HCT116 (cell line): ENCODE results near the gene ZNF230. TPM values are rescaled to one million over a fixed set of nuclear protein-coding genes. Genes with fewer than 3 reads are reported as not detected.

ENCODE experiments used
- ATAC-seq: fragments of 200-7000 bp; cut with Tn5 transposase; 2 replicates; pipeline ENCODE4 v1.9.1; 2020; ENCODE audit warnings: mild to moderate bottlenecking, moderate library complexity
- BruUV-seq: library from RNA; stranded (reverse); fragments of 400-500 nt; replicated peaks from 2 replicates; lab custom pipeline; 2021; lab: Mats Ljungman, UMichigan
- CTCF ChIA-PET: fragments of 300-600 bp; sonication (Branson Sonifier 250); formaldehyde crosslinking; loops from one replicate; lab custom pipeline; 2021; ENCODE audit warnings: antibody characterized with exemption; lab: Charles Lee
- POLR2A ChIA-PET: fragments of 300-600, 350-600 bp; sonication (Branson Sonifier 250); formaldehyde crosslinking; loops from one replicate; lab custom pipeline; 2021; ENCODE audit warnings: antibody characterized with exemption; lab: Charles Lee
- RAD21 ChIA-PET, 2 experiments: fragments of 300-600 bp; sonication (Branson Sonifier 250); formaldehyde crosslinking; loops; one replicate each; lab custom pipeline; 2023; ENCODE audit warnings: low total read pairs in 2 of 2; ENCODE audit not compliant: uncharacterized antibody in 2 of 2, unreplicated experiment in 2 of 2, low non-redundant PET in 1 of 2; lab: Charles Lee
- DNase-seq: peaks from one replicate; pipeline ENCODE4 v3.0.0-alpha.2; 2010; ENCODE audit warnings: low read depth, low spot score
- H2AFZ ChIP-seq: fragments of 200-600 bp; shearing (Covaris generic), sonication (generic); 2 replicates; pipeline ENCODE4 v1.6.1; 2017; ENCODE audit warnings: low read depth, mixed run types, mixed read lengths, antibody characterized with exemption, low read length; ENCODE audit not compliant: poor library complexity, severe bottlenecking
- H3K27ac ChIP-seq: 2 replicates; pipeline ENCODE4 v1.5.1; 2012; ENCODE audit warnings: low read depth, low read length
- H3K27me3 ChIP-seq: fragments of 200-600 bp; sonication (generic); 2 replicates; pipeline ENCODE4 v1.6.1; 2016; ENCODE audit warnings: mixed run types, low read length, mixed read lengths; ENCODE audit not compliant: insufficient read depth
- H3K36me3 ChIP-seq, 2 experiments: fragments of 200-500 bp in 1 of 2; fragments of 200-600 bp in 1 of 2; sonication (Bioruptor generic) in 1 of 2; sonication (generic) in 1 of 2; 2 replicates each; pipeline versions ENCODE4 v1.5.1 to v1.6.1; 2014 to 2016; ENCODE audit warnings: low read length in 2 of 2, inconsistent platforms in 1 of 2, mixed read lengths in 1 of 2, mixed run types in 1 of 2; ENCODE audit not compliant: insufficient read depth in 2 of 2, control insufficient read depth in 1 of 2
- H3K4me1 ChIP-seq, 2 experiments: fragments of 200-600 bp in 1 of 2; sonication (generic) in 1 of 2; 2 replicates each; pipeline versions ENCODE4 v1.5.1 to v1.6.1; 2012 to 2017; ENCODE audit warnings: low read length in 2 of 2, inconsistent platforms in 1 of 2, mild to moderate bottlenecking in 1 of 2, mixed read lengths in 1 of 2, mixed run types in 1 of 2, moderate library complexity in 1 of 2; ENCODE audit not compliant: insufficient read depth in 2 of 2, control insufficient read depth in 1 of 2
- H3K4me2 ChIP-seq: fragments of 200-600 bp; sonication (generic); 2 replicates; pipeline ENCODE4 v1.6.1; 2017; ENCODE audit warnings: mixed run types, low read length, mixed read lengths
- H3K4me3 ChIP-seq, 2 experiments: fragments of 200-600 bp in 1 of 2; sonication (generic) in 1 of 2; replicated peaks in 1 of 2; 2 replicates each; pipeline ENCODE4 v1.5.1; 2011 to 2016; ENCODE audit warnings: low read length in 2 of 2, control low read depth in 1 of 2, low read depth in 1 of 2, mild to moderate bottlenecking in 1 of 2, mixed read lengths in 1 of 2, mixed run types in 1 of 2
- H3K79me2 ChIP-seq: fragments of 200-600 bp; sonication (generic); 2 replicates; pipeline ENCODE4 v1.6.1; 2017; ENCODE audit warnings: mild to moderate bottlenecking, mixed run types, low read length, moderate library complexity, mixed read lengths; ENCODE audit not compliant: insufficient read depth
- H3K9ac ChIP-seq: fragments of 200-600 bp; sonication (generic); 2 replicates; pipeline ENCODE4 v1.6.1; 2016; ENCODE audit warnings: low read length, mixed read lengths
- H3K9me2 ChIP-seq: fragments of 200-600 bp; sonication (generic), shearing (Covaris generic); 2 replicates; pipeline ENCODE4 v1.6.1; 2017; ENCODE audit warnings: mixed run types, mild to moderate bottlenecking, moderate library complexity; ENCODE audit not compliant: insufficient read depth
- H3K9me3 ChIP-seq, 2 experiments: fragments of 200-500 bp in 1 of 2; fragments of 200-600 bp in 1 of 2; sonication (Bioruptor generic) in 1 of 2; sonication (generic) in 1 of 2; 2 replicates each; pipeline ENCODE4 v1.6.1; 2014 to 2017; ENCODE audit warnings: low read length in 2 of 2, mixed read lengths in 2 of 2, inconsistent platforms in 1 of 2, low read depth in 1 of 2, mild to moderate bottlenecking in 1 of 2, mixed run types in 1 of 2, moderate library complexity in 1 of 2; ENCODE audit not compliant: control insufficient read depth in 1 of 2, insufficient read depth in 1 of 2
- H4K20me1 ChIP-seq: fragments of 200-600 bp; sonication (generic), shearing (Covaris generic); 2 replicates; pipeline ENCODE4 v1.6.1; 2017; ENCODE audit warnings: mixed run types, mild to moderate bottlenecking, moderate library complexity; ENCODE audit not compliant: insufficient read depth
- ATF3 ChIP-seq: IDR thresholded peaks from 2 replicates; pipeline ENCODE4 v1.6.1; 2012
- CBX3 ChIP-seq: IDR thresholded peaks from 2 replicates; pipeline ENCODE4 v1.6.1; 2012; ENCODE audit warnings: low read depth
- CTCF ChIP-seq, 3 experiments: fragments of 200-600 bp in 1 of 3; sonication (generic) in 1 of 3; IDR thresholded peaks in 2 of 3; conservative IDR thresholded peaks in 1 of 3; 2 replicates each; pipeline ENCODE4 v1.5.1; 2012 to 2017; ENCODE audit warnings: low read depth in 2 of 3, low read length in 2 of 3, antibody characterized with exemption in 1 of 3, borderline replicate concordance in 1 of 3, control low read depth in 1 of 3, mild to moderate bottlenecking in 1 of 3, mixed read lengths in 1 of 3, mixed run types in 1 of 3, moderate library complexity in 1 of 3; ENCODE audit not compliant: insufficient read depth in 1 of 3
- EGR1 ChIP-seq: IDR thresholded peaks from 2 replicates; pipeline ENCODE4 v1.6.1; 2012; ENCODE audit warnings: low read depth
- EZH2 ChIP-seq: fragments of 200-600 bp; sonication (generic); IDR thresholded peaks from 2 replicates; pipeline ENCODE4 v1.6.1; 2017; ENCODE audit warnings: antibody characterized with exemption, mixed run types
- FOSL1 ChIP-seq: IDR thresholded peaks from 2 replicates; pipeline ENCODE4 v1.6.1; 2012; ENCODE audit warnings: low read depth
- JUND ChIP-seq: IDR thresholded peaks from 2 replicates; pipeline ENCODE4 v1.6.1; 2012
- MAX ChIP-seq: IDR thresholded peaks from 2 replicates; pipeline ENCODE4 v1.6.1; 2012
- POLR2AphosphoS5 ChIP-seq: IDR thresholded peaks from 2 replicates; pipeline ENCODE4 v1.6.1; 2011; ENCODE audit warnings: mild to moderate bottlenecking, low read depth, low read length, moderate library complexity
- RAD21 ChIP-seq: IDR thresholded peaks from 2 replicates; pipeline ENCODE4 v1.6.1; 2012; ENCODE audit warnings: low read depth, mild to moderate bottlenecking
- SIN3A ChIP-seq: IDR thresholded peaks from 2 replicates; pipeline ENCODE4 v1.6.1; 2012; ENCODE audit warnings: low read depth
- TCF7L2 ChIP-seq: IDR thresholded peaks from 2 replicates; pipeline ENCODE4 v1.7.0; 2011; ENCODE audit warnings: borderline replicate concordance, inconsistent platforms; ENCODE audit not compliant: insufficient read depth, insufficient read length; ENCODE audit errors: extremely low read depth
- ZFX ChIP-seq: fragments of 450-650 bp; IDR thresholded peaks from 2 replicates; pipeline ENCODE4 v1.6.1; 2017
- ZNF274 ChIP-seq: fragments of 200-500 bp; sonication (Bioruptor generic); IDR thresholded peaks from 2 replicates; pipeline ENCODE4 v1.6.1; 2014; ENCODE audit warnings: mild to moderate bottlenecking, low read depth, low read length, inconsistent platforms
- intact Hi-C: fragments of 100-400 bp; cut with micrococcal nuclease; formaldehyde crosslinking; loops from 2 replicates; pipeline ENCODE4 v1.10.0; 2022
- total RNA-seq: library from RNA; stranded (reverse); gene quantifications from one replicate; pipeline ENCODE4 v1.2.1, GENCODE V29; 2021; ENCODE audit not compliant: unreplicated experiment

ZNF230 gene
- total RNA-seq, 1 experiment from 2014 or later: 2.8 TPM

- Histone ChIP-seq H3K9me2 (no peaks in the 10 kb centered on the region), H2AFZ (no peak overlapping the region), H3K36me3 (no peaks in the 10 kb centered on the region), H3K9ac (no peak overlapping the region), H3K4me2 (no peak overlapping the region), H3K4me3 (no peak overlapping the region), H4K20me1 (no peaks in the 10 kb centered on the region), H3K27ac (no peak overlapping the region), H3K9me3 (peaks cover 10 to 15% of the 10 kb centered on the region in 2 experiments; a peak in 2 of 4 replicates), H3K4me1 (no peaks in the 10 kb centered on the region), H3K27me3 (no peaks in the 10 kb centered on the region), H3K79me2 (no peaks in the 10 kb centered on the region)
- no peak for DNase-seq
- ChIA-PET CTCF (no interaction called here), POLR2A (no interaction called here), RAD21 (no interaction called here)
- ATAC-seq: no peak
- BruUV-seq: no TSS peak
- TF ChIP-seq TCF7L2 (no peak), EZH2 (no peak), MAX (no peak), CBX3 (no peak), SIN3A (no peak), RAD21 (no peak), FOSL1 (no peak), JUND (no peak), POLR2AphosphoS5 (no peak), ZFX (no peak), ATF3 (no peak), ZNF274 (no peak), EGR1 (no peak), CTCF (IDR thresholded peaks at IDR 0.05 in 2 of 3, conservative IDR thresholded peaks at IDR 0.05 in 1 of 3; ENCODE audit: borderline replicate concordance in 1 of 3, insufficient read depth in 1 of 3, low read depth in 2 of 3, low read length in 2 of 3) (no peak)
- intact Hi-C loops: no loop called here
These were observed 45.9 kb upstream of the ZNF230 start for GRCh38 chr19:43956827-43957226.
